ENCODE measurements around the gene FITM1.

Gene FITM1

GRCh38 chr14:24130380-24130716 lies at the start of gene FITM1:
Gene FITM1 (plus strand): TSS chr14:24130659. CDS start chr14:24131564, 905 bp downstream.
- DNase-seq (ENCODE audit: low read depth in 3 of 3): no peak

GRCh38 chr14:24080888-24081738 lies 49.3 kb upstream of the FITM1 start:
- peak; percentile 34 to 55 (median 43) for DNase-seq (ENCODE audit: low read depth in 3 of 3)

- no peak for DNase-seq (ENCODE audit: low read depth in 3 of 3)
Observed at GRCh38 chr14:24081739-24082211, 48.7 kb upstream of the FITM1 start.

GRCh38 chr14:24082411-24083080 lies 47.9 kb upstream of the FITM1 start:
- DNase-seq (ENCODE audit: low read depth in 3 of 3): no peak

- DNase-seq (ENCODE audit: low read depth in 3 of 3): no peak
Observed at GRCh38 chr14:24083462-24083861, 47.0 kb upstream of the FITM1 start.

- no peak for DNase-seq (ENCODE audit: low read depth in 3 of 3)
Observed at GRCh38 chr14:24084440-24084839, 46.0 kb upstream of the FITM1 start.

GRCh38 chr14:24085215-24085614 lies 45.2 kb upstream of the FITM1 start:
- DNase-seq (ENCODE audit: low read depth in 3 of 3): no peak

- DNase-seq (ENCODE audit: low read depth in 3 of 3): no peak
Observed at GRCh38 chr14:24086193-24086955, 44.1 kb upstream of the FITM1 start.

- DNase-seq (ENCODE audit: low read depth in 3 of 3): no peak
Observed at GRCh38 chr14:24087004-24087403, 43.5 kb upstream of the FITM1 start.

GRCh38 chr14:24088095-24088494 lies 42.4 kb upstream of the FITM1 start:
- no peak for DNase-seq (ENCODE audit: low read depth in 3 of 3)

GRCh38 chr14:24089890-24090289 lies 40.6 kb upstream of the FITM1 start:
- no peak for DNase-seq (ENCODE audit: low read depth in 3 of 3)

- DNase-seq (ENCODE audit: low read depth in 3 of 3): no peak
Observed at GRCh38 chr14:24092110-24092504, 38.4 kb upstream of the FITM1 start.

- DNase-seq (ENCODE audit: low read depth in 3 of 3): no peak
Observed at GRCh38 chr14:24092505-24093206, 37.8 kb upstream of the FITM1 start.

GRCh38 chr14:24093207-24093900 lies 37.1 kb upstream of the FITM1 start:
- no peak for DNase-seq (ENCODE audit: low read depth in 3 of 3)

GRCh38 chr14:24093901-24094840 lies 36.3 kb upstream of the FITM1 start, which contains the start of gene PCK2:
Gene PCK2 (plus strand): TSS chr14:24094311. CDS start chr14:24094406, 95 bp downstream.
- peak; percentile 75 to 85 (median 76) for DNase-seq (ENCODE audit: low read depth in 3 of 3)

- no peak for DNase-seq (ENCODE audit: low read depth in 3 of 3)
Observed at GRCh38 chr14:24094841-24095270, 35.6 kb upstream of the FITM1 start.

GRCh38 chr14:24095271-24096068 lies 35.0 kb upstream of the FITM1 start:
- DNase-seq (ENCODE audit: low read depth in 3 of 3): peak in 2 of 3 experiments; percentile 37 to 38

- no peak for DNase-seq (ENCODE audit: low read depth in 3 of 3)
Observed at GRCh38 chr14:24096545-24097181, 33.8 kb upstream of the FITM1 start.
